TTC549 (cell line): Measurements from ENCODE around the gene TUBAL3.

Experiments
- FAIRE-seq: peaks from 2 replicates; lab custom pipeline; 2012; peaks lifted over from hg19 to GRCh38; lab: Jason Lieb, UNC

The TUBAL3 gene

GRCh38 chr10:5404208-5405041 lies at the start of gene TUBAL3:
Gene TUBAL3, minus strand, starts transcription at chr10:5404828. Its CDS starts 36 bp downstream, at chr10:5404792.
- no peak for FAIRE-seq

GRCh38 chr10:5453749-5454489 lies 49.3 kb upstream of the TUBAL3 start:
- FAIRE-seq: no peak

GRCh38 chr10:5450605-5451384 lies 46.2 kb upstream of the TUBAL3 start:
- FAIRE-seq: no peak

- FAIRE-seq: no peak
Observed at GRCh38 chr10:5449823-5450222, 45.2 kb upstream of the TUBAL3 start.

- no peak for FAIRE-seq
Observed at GRCh38 chr10:5449227-5449626, 44.6 kb upstream of the TUBAL3 start.

- FAIRE-seq: no peak
Observed at GRCh38 chr10:5448333-5449001, 43.8 kb upstream of the TUBAL3 start.

GRCh38 chr10:5447611-5448071 lies 43.0 kb upstream of the TUBAL3 start:
- no peak for FAIRE-seq

GRCh38 chr10:5447056-5447455 lies 42.4 kb upstream of the TUBAL3 start:
- FAIRE-seq: no peak

- no peak for FAIRE-seq
Observed at GRCh38 chr10:5446390-5446926, 41.8 kb upstream of the TUBAL3 start.

- no peak for FAIRE-seq
Observed at GRCh38 chr10:5445006-5445405, 40.4 kb upstream of the TUBAL3 start.

- no peak for FAIRE-seq
Observed at GRCh38 chr10:5443429-5443828, 38.8 kb upstream of the TUBAL3 start.

GRCh38 chr10:5442990-5443370 lies 38.4 kb upstream of the TUBAL3 start:
- FAIRE-seq: no peak

- peak; percentile 83 for FAIRE-seq
Observed at GRCh38 chr10:5442065-5442989, 37.7 kb upstream of the TUBAL3 start.

GRCh38 chr10:5441106-5441505 lies 36.5 kb upstream of the TUBAL3 start:
- FAIRE-seq: no peak

GRCh38 chr10:5440206-5440605 lies 35.6 kb upstream of the TUBAL3 start:
- FAIRE-seq: no peak

GRCh38 chr10:5435328-5435727 lies 30.7 kb upstream of the TUBAL3 start:
- no peak for FAIRE-seq

GRCh38 chr10:5434017-5434753 lies 29.6 kb upstream of the TUBAL3 start:
- FAIRE-seq: peak; percentile 83

GRCh38 chr10:5433182-5433581 lies 28.6 kb upstream of the TUBAL3 start:
- no peak for FAIRE-seq

GRCh38 chr10:5428133-5428532 lies 23.5 kb upstream of the TUBAL3 start:
- FAIRE-seq: no peak

GRCh38 chr10:5424751-5425150 lies 20.1 kb upstream of the TUBAL3 start:
- FAIRE-seq: no peak
